GM19467 (cell line): ENCODE results near the gene SNAPC4.

Experiments
- ATAC-seq: cut with Tn5 transposase; IDR thresholded peaks from one replicate; pipeline ENCODE4 v1.9.1; 2021; ENCODE audit warnings: mild to moderate bottlenecking, moderate library complexity; ENCODE audit not compliant: unreplicated experiment

The SNAPC4 gene

GRCh38 chr9:136392538-136393449, 7.2 kb downstream of the SNAPC4 start:
- no peak for ATAC-seq

GRCh38 chr9:136391737-136392537, 8.0 kb downstream of the SNAPC4 start:
- ATAC-seq = no peak

- no peak for ATAC-seq
Measured at GRCh38 chr9:136389396-136389795, 10.6 kb downstream of the SNAPC4 start.

GRCh38 chr9:136387217-136387616, 12.8 kb downstream of the SNAPC4 start:
- no peak for ATAC-seq

- ATAC-seq = no peak
Measured at GRCh38 chr9:136386018-136386417, 14.0 kb downstream of the SNAPC4 start.

GRCh38 chr9:136385015-136385414, 15.0 kb downstream of the SNAPC4 start:
- ATAC-seq = no peak

GRCh38 chr9:136383436-136383835, 16.5 kb downstream of the SNAPC4 start:
- ATAC-seq = no peak

- no peak for ATAC-seq
Measured at GRCh38 chr9:136381966-136382513, 17.9 kb downstream of the SNAPC4 start.

GRCh38 chr9:136381311-136381710, 18.7 kb downstream of the SNAPC4 start:
- no peak for ATAC-seq

GRCh38 chr9:136380381-136380780, 19.6 kb downstream of the SNAPC4 start:
- no peak for ATAC-seq

GRCh38 chr9:136379891-136380290, 20.1 kb downstream of the SNAPC4 start:
- no peak for ATAC-seq

GRCh38 chr9:136379401-136379800, 20.6 kb downstream of the SNAPC4 start:
- no peak for ATAC-seq

GRCh38 chr9:136379003-136379287, 21.0 kb downstream of the SNAPC4 start:
- no peak for ATAC-seq

GRCh38 chr9:136378170-136379002, 21.6 kb downstream of the SNAPC4 start:
- no peak for ATAC-seq

- no peak for ATAC-seq
Measured at GRCh38 chr9:136377341-136378169, 22.4 kb downstream of the SNAPC4 start.

- no peak for ATAC-seq
Measured at GRCh38 chr9:136376457-136376856, 23.5 kb downstream of the SNAPC4 start.

- no peak for ATAC-seq
Measured at GRCh38 chr9:136375096-136375495, 24.9 kb downstream of the SNAPC4 start.

- no peak for ATAC-seq
Measured at GRCh38 chr9:136374183-136374575, 25.8 kb downstream of the SNAPC4 start.

- ATAC-seq = no peak
Measured at GRCh38 chr9:136373300-136374182, 26.4 kb downstream of the SNAPC4 start, which contains the start of gene CARD9. Gene CARD9, minus strand, starts transcription at chr9:136373669. Its CDS starts 1,591 bp downstream, at chr9:136372078.
